ENCODE results near the gene PRKN.
A peak's percentile ranks its signal among the peaks of the same experiment; 100 is the strongest.

- TF ChIP-seq CTCF (IDR thresholded peaks at IDR 0.05) (peak; percentile 72), ZFX (IDR thresholded peaks at IDR 0.05; ENCODE audit: borderline replicate concordance) (no peak)
Observed at GRCh38 chr6:161836643-161837448, 890.7 kb downstream of the PRKN start.

Measured in 22Rv1 (cell line).